Mesenchymal stem cell (in vitro differentiated cells and primary cell): ENCODE results near the gene PCED1A.
"Not testable (repeated sequence)": the region's sequence is repeated elsewhere in the genome, so short reads cannot be mapped to it uniquely, and the experiment has no call there.

Experiments
- DNase-seq: peaks from one replicate; pipeline ENCODE4 v3.0.0-alpha.2; 2013
- H2AFZ ChIP-seq: one replicate; pipeline ENCODE4 v1.6.1; 2013; ENCODE audit warnings: low read depth, mild to moderate bottlenecking, control low read depth, inconsistent platforms, low read length, moderate library complexity
- H2AK5ac ChIP-seq: 2 replicates; pipeline ENCODE4 v1.6.1; 2013; ENCODE audit warnings: low read length, moderate library complexity, mild to moderate bottlenecking, inconsistent platforms; ENCODE audit not compliant: severe bottlenecking
- H2BK120ac ChIP-seq: one replicate; pipeline ENCODE4 v1.6.1; 2013; ENCODE audit warnings: low read depth, mild to moderate bottlenecking, inconsistent platforms, low read length, moderate library complexity
- H2BK12ac ChIP-seq, 2 experiments: one replicate each; pipeline ENCODE4 v1.6.1; 2013; ENCODE audit warnings: inconsistent platforms in 2 of 2, low read length in 2 of 2, mild to moderate bottlenecking in 2 of 2, moderate library complexity in 2 of 2, control low read depth in 1 of 2
- H2BK15ac ChIP-seq: one replicate; pipeline ENCODE4 v1.6.1; 2013; ENCODE audit warnings: mild to moderate bottlenecking, low read depth, inconsistent platforms; ENCODE audit not compliant: poor library complexity, severe bottlenecking
- H2BK5ac ChIP-seq: 2 replicates; pipeline ENCODE4 v1.6.1; 2013; ENCODE audit warnings: low read depth, mild to moderate bottlenecking, low read length, control low read depth, inconsistent platforms; ENCODE audit not compliant: poor library complexity, severe bottlenecking
- H3K14ac ChIP-seq, 2 experiments: one replicate each; pipeline ENCODE4 v1.6.1; 2013; ENCODE audit warnings: inconsistent platforms in 2 of 2, low read length in 2 of 2, control low read depth in 1 of 2, mild to moderate bottlenecking in 1 of 2, moderate library complexity in 1 of 2
- H3K18ac ChIP-seq, 2 experiments: one replicate each; pipeline ENCODE4 v1.6.1; 2013; ENCODE audit warnings: inconsistent platforms in 2 of 2, low read length in 2 of 2, control low read depth in 1 of 2, low read depth in 1 of 2, mild to moderate bottlenecking in 1 of 2
- H3K23ac ChIP-seq, 2 experiments: one replicate each; pipeline ENCODE4 v1.6.1; 2013; ENCODE audit warnings: inconsistent platforms in 2 of 2, low read length in 2 of 2, mild to moderate bottlenecking in 2 of 2, moderate library complexity in 2 of 2, control low read depth in 1 of 2
- H3K27ac ChIP-seq: 2 replicates; pipeline ENCODE4 v1.5.1; 2013; ENCODE audit warnings: mild to moderate bottlenecking, moderate library complexity, low read length, control low read depth, inconsistent platforms; ENCODE audit not compliant: poor library complexity, severe bottlenecking
- H3K27me3 ChIP-seq, 2 experiments: 2 replicates each; pipeline versions ENCODE4 v1.6.1 to v1.7.0; 2013; ENCODE audit warnings: low read length in 2 of 2, mild to moderate bottlenecking in 2 of 2, moderate library complexity in 2 of 2, control low read depth in 1 of 2, inconsistent platforms in 1 of 2; ENCODE audit not compliant: control insufficient read depth in 1 of 2, insufficient read depth in 1 of 2
- H3K36me3 ChIP-seq, 2 experiments: 2 replicates each; pipeline versions ENCODE4 v1.6.1 to v1.7.0; 2013; ENCODE audit warnings: low read length in 2 of 2, control low read depth in 1 of 2, inconsistent platforms in 1 of 2, low read depth in 1 of 2, mild to moderate bottlenecking in 1 of 2; ENCODE audit not compliant: insufficient read depth in 2 of 2, control insufficient read depth in 1 of 2
- H3K4ac ChIP-seq, 2 experiments: one replicate each; pipeline ENCODE4 v1.6.1; 2013; ENCODE audit warnings: inconsistent platforms in 2 of 2, low read length in 2 of 2, mild to moderate bottlenecking in 2 of 2, moderate library complexity in 2 of 2, control low read depth in 1 of 2, low read depth in 1 of 2
- H3K4me1 ChIP-seq: 2 replicates; pipeline ENCODE4 v1.6.1; 2013; ENCODE audit warnings: low read depth, low read length, control low read depth; ENCODE audit not compliant: control insufficient read depth, insufficient read depth
- H3K4me2 ChIP-seq: 2 replicates; pipeline ENCODE4 v1.6.1; 2013; ENCODE audit warnings: low read length, mild to moderate bottlenecking, inconsistent platforms; ENCODE audit not compliant: poor library complexity, severe bottlenecking
- H3K4me3 ChIP-seq, 2 experiments: 2 replicates each; pipeline versions ENCODE4 v1.5.1 to v1.7.0; 2013; ENCODE audit warnings: low read length in 2 of 2, mild to moderate bottlenecking in 2 of 2, control low read depth in 1 of 2, low read depth in 1 of 2; ENCODE audit not compliant: insufficient read depth in 1 of 2
- H3K79me1 ChIP-seq: replicated peaks from 2 replicates; pipeline ENCODE4 v1.6.1; 2013; ENCODE audit warnings: mild to moderate bottlenecking, control low read depth, low read length, inconsistent platforms; ENCODE audit not compliant: poor library complexity, severe bottlenecking
- H3K9ac ChIP-seq: 2 replicates; pipeline ENCODE4 v1.7.0; 2013; ENCODE audit warnings: mild to moderate bottlenecking, low read length, moderate library complexity
- H3K9me3 ChIP-seq: 2 replicates; pipeline ENCODE4 v1.7.0; 2013; ENCODE audit warnings: mild to moderate bottlenecking, low read length; ENCODE audit not compliant: control insufficient read depth
- H4K8ac ChIP-seq: one replicate; pipeline ENCODE4 v1.6.1; 2013; ENCODE audit warnings: inconsistent platforms, mild to moderate bottlenecking, low read length, moderate library complexity
- H4K91ac ChIP-seq: one replicate; pipeline ENCODE4 v1.6.1; 2013; ENCODE audit warnings: mild to moderate bottlenecking, low read length, inconsistent platforms
- WGBS: methylation state at CpG from one replicate; pipeline ENCODE4 v1.1.7; 2013; ENCODE audit warnings: mixed read lengths; 5-methylcytosine and 5-hydroxymethylcytosine counted together

The PCED1A gene

DNA sequence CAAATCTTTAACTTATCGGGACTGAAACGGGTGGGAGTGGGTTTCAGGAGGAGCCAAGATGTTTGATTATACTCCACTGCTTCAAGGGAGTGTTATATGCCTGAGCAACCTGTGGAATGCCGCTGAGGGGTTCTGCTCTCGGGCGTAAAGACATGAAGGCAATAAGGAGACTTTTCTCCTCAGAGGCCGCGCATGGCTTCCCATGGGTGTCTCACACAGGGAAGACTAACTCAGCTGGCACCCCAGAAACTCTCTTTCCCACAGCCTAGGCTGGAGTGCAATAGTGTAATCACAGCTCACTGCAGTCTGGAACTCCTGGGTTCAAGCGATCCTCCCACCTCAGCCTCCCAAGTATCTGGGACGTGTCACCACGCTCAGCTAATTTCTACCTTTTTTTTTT is 30.8 kb downstream of the PCED1A start:
- H2AK5ac ChIP-seq = no peak overlapping the region
- no peaks in the 10 kb centered on the region for H3K79me1 ChIP-seq
- H2BK15ac ChIP-seq = no peak overlapping the region
- H3K4me2 ChIP-seq = no peak overlapping the region
- H2BK5ac ChIP-seq = no peak overlapping the region
- peaks cover 0 to 5% of the 10 kb centered on the region in 2 experiments for H3K36me3 ChIP-seq
- no peak overlapping the region for H4K8ac ChIP-seq
- H4K91ac ChIP-seq = no peak overlapping the region
- no peak overlapping the region for H3K9ac ChIP-seq
- H3K14ac ChIP-seq = no peak overlapping the region
- H3K4ac ChIP-seq = no peak overlapping the region
- WGBS = 96% methylated on average over 10 of the region's 10 CpGs
- no peak overlapping the region for H3K18ac ChIP-seq
- H3K4me3 ChIP-seq = no peak overlapping the region
- no peak overlapping the region for H3K23ac ChIP-seq
- H2BK12ac ChIP-seq = no peak overlapping the region
- H2BK120ac ChIP-seq = no peak overlapping the region
- H3K9me3 ChIP-seq = peaks cover 18% of the 10 kb centered on the region
- no peak overlapping the region for H3K27ac ChIP-seq
- H3K4me1 ChIP-seq = peaks cover 18% of the 10 kb centered on the region
- H2AFZ ChIP-seq = no peak overlapping the region
- H3K27me3 ChIP-seq = peaks cover 30 to 33% of the 10 kb centered on the region in 2 experiments
- no peak for DNase-seq

DNA sequence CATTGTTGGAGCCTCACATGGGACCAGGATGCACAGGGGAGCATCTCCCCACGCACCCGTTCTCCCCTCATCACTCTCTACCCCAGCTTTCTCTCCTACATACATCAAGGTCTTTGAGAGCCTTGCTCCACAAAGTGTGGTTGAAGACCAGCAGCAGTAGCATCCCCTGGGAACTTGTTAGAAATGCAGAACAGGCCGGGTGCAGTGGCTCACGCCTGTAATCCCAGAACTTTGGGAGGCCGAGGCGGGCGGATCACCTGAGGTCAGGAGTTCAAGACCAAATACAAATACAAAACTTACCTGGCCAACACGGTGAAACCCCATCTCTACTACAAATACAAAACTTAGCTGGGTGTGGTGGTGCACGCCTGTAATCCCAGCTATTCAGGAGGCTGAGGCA is 32.5 kb downstream of the PCED1A start:
- H2BK15ac ChIP-seq, H2AK5ac ChIP-seq, H2BK120ac ChIP-seq, H3K4ac ChIP-seq, H4K91ac ChIP-seq, H3K18ac ChIP-seq, H3K9ac ChIP-seq, H2BK5ac ChIP-seq, H3K14ac ChIP-seq, H3K4me3 ChIP-seq, H2AFZ ChIP-seq, H3K27ac ChIP-seq, DNase-seq, H3K23ac ChIP-seq, H3K4me2 ChIP-seq, H3K79me1 ChIP-seq, H3K36me3 ChIP-seq, H4K8ac ChIP-seq, H2BK12ac ChIP-seq: not testable (repeated sequence)
- WGBS = 89% methylated on average over 6 of the region's 9 CpGs
- H3K9me3 ChIP-seq = peaks cover 18% of the 10 kb centered on the region
- H3K27me3 ChIP-seq = peaks cover 36 to 49% of the 10 kb centered on the region in 2 experiments
- H3K4me1 ChIP-seq = peaks cover 14% of the 10 kb centered on the region

DNA sequence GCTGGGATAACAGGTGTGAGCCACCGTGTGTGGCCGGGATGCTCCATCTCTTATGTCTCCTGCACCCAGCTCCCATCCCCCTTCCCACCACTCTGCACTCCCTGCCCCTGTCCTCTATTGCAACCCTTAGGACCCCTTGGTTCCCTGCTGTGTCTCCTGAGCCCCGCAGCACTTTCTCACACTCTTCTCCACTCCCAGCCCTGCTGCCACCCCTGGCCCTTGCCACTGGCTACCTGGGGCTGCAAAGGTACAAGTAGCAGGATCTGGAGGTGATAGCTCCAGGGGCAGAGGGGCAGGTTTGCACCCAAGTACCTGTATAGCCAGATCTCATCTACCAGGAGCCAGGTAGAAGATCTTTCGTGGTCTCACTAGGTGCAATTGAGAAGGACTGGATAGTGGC is 33.4 kb downstream of the PCED1A start:
- Histone ChIP-seq H3K9ac (no peak overlapping the region), H3K18ac (no peak overlapping the region), H2AFZ (no peak overlapping the region), H3K4me3 (no peak overlapping the region), H4K91ac (no peak overlapping the region), H2BK15ac (no peak overlapping the region), H2BK120ac (no peak overlapping the region), H2AK5ac (no peak overlapping the region), H2BK5ac (no peak overlapping the region), H3K9me3 (peaks cover 11% of the 10 kb centered on the region), H3K27me3 (peaks cover 36 to 56% of the 10 kb centered on the region in 2 experiments), H3K27ac (no peak overlapping the region), H3K14ac (no peak overlapping the region), H3K4me2 (no peak overlapping the region), H3K4ac (no peak overlapping the region), H3K36me3 (peaks cover 0 to 5% of the 10 kb centered on the region in 2 experiments), H2BK12ac (no peak overlapping the region), H4K8ac (no peak overlapping the region), H3K4me1 (peaks cover 14% of the 10 kb centered on the region), H3K23ac (no peak overlapping the region), H3K79me1 (no peaks in the 10 kb centered on the region)
- WGBS = 75% methylated on average over 4 of the region's 4 CpGs
- DNase-seq = no peak

DNA sequence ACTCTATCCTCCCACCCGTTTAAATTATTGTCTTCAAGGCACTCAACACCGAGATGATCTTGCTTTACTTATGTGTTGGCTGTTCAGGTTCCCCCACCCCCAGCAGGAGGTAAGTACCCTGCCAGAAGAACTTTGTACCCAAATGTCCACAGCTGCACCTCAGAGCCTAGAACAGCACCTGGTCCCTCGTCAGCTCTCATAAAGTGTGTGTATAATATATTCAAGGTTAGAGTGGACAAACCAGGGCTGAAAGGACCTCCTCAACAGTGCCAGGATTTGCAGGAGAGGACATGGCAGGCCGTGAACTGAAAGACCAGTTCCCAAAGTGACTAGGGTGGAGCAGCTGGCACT is 34.1 kb downstream of the PCED1A start:
- H2BK5ac ChIP-seq = no peak overlapping the region
- H2BK120ac ChIP-seq = no peak overlapping the region
- H2AK5ac ChIP-seq = no peak overlapping the region
- WGBS = 51% methylated on average over 4 of the region's 4 CpGs
- H2BK15ac ChIP-seq = no peak overlapping the region
- no peak overlapping the region for H3K14ac ChIP-seq
- H3K27ac ChIP-seq = no peak overlapping the region
- H3K79me1 ChIP-seq = no peaks in the 10 kb centered on the region
- no peak overlapping the region for H4K91ac ChIP-seq
- no peak overlapping the region for H3K4ac ChIP-seq
- H4K8ac ChIP-seq = no peak overlapping the region
- H3K4me2 ChIP-seq = no peak overlapping the region
- H3K27me3 ChIP-seq = peaks cover 39 to 57% of the 10 kb centered on the region in 2 experiments
- no peak for DNase-seq
- no peak overlapping the region for H3K23ac ChIP-seq
- peaks cover 0 to 5% of the 10 kb centered on the region in 2 experiments for H3K36me3 ChIP-seq
- H2BK12ac ChIP-seq = no peak overlapping the region
- H3K4me1 ChIP-seq = peaks cover 14% of the 10 kb centered on the region
- H2AFZ ChIP-seq = no peak overlapping the region
- peaks cover 5% of the 10 kb centered on the region for H3K9me3 ChIP-seq
- no peak overlapping the region for H3K4me3 ChIP-seq
- H3K9ac ChIP-seq = no peak overlapping the region
- no peak overlapping the region for H3K18ac ChIP-seq
